IPS-18a (cell line): Measurements from ENCODE around the gene PCDH7.

Source experiments
- H3K27ac ChIP-seq: one replicate; pipeline ENCODE4 v1.5.1; 2013; ENCODE audit warnings: low read length
- H3K27me3 ChIP-seq: one replicate; pipeline ENCODE4 v1.6.1; 2013; ENCODE audit warnings: mild to moderate bottlenecking, low read length; ENCODE audit not compliant: control insufficient read depth, insufficient read depth
- H3K36me3 ChIP-seq: one replicate; pipeline ENCODE4 v1.6.1; 2013; ENCODE audit warnings: low read depth, low read length; ENCODE audit not compliant: control insufficient read depth
- H3K4me1 ChIP-seq: one replicate; pipeline ENCODE4 v1.6.1; 2013; ENCODE audit warnings: low read depth, low read length; ENCODE audit not compliant: control insufficient read depth
- H3K4me3 ChIP-seq: one replicate; pipeline ENCODE4 v1.5.1; 2013; ENCODE audit warnings: low read length
- H3K9ac ChIP-seq: one replicate; pipeline ENCODE4 v1.6.1; 2013; ENCODE audit warnings: mild to moderate bottlenecking, low read length, moderate library complexity
- H3K9me3 ChIP-seq: one replicate; pipeline ENCODE4 v1.6.1; 2013; ENCODE audit warnings: low read depth, low read length; ENCODE audit not compliant: control insufficient read depth

The PCDH7 gene

GRCh38 chr4:30765022-30765421 lies 44.9 kb downstream of the PCDH7 start:
- Histone ChIP-seq H3K4me1 (peaks cover 4% of the 10 kb centered on the region), H3K9me3 (no peaks in the 10 kb centered on the region), H3K4me3 (no peak overlapping the region), H3K27me3 (no peaks in the 10 kb centered on the region), H3K27ac (no peak overlapping the region), H3K36me3 (no peaks in the 10 kb centered on the region), H3K9ac (no peak overlapping the region)

- no peak overlapping the region for H3K4me3 ChIP-seq
- H3K4me1 ChIP-seq: peaks cover 4% of the 10 kb centered on the region
- no peak overlapping the region for H3K9ac ChIP-seq
- no peaks in the 10 kb centered on the region for H3K36me3 ChIP-seq
- no peaks in the 10 kb centered on the region for H3K27me3 ChIP-seq
- no peak overlapping the region for H3K27ac ChIP-seq
- no peaks in the 10 kb centered on the region for H3K9me3 ChIP-seq
Measured at GRCh38 chr4:30767147-30767845, 47.1 kb downstream of the PCDH7 start.

GRCh38 chr4:30768277-30768676 lies 48.1 kb downstream of the PCDH7 start:
- Histone ChIP-seq H3K27me3 (no peaks in the 10 kb centered on the region), H3K36me3 (no peaks in the 10 kb centered on the region), H3K4me1 (peaks cover 4% of the 10 kb centered on the region), H3K27ac (no peak overlapping the region), H3K9ac (no peak overlapping the region), H3K9me3 (no peaks in the 10 kb centered on the region), H3K4me3 (no peak overlapping the region)

- H3K27ac ChIP-seq: no peak overlapping the region
- H3K9me3 ChIP-seq: no peaks in the 10 kb centered on the region
- no peak overlapping the region for H3K9ac ChIP-seq
- peaks cover 4% of the 10 kb centered on the region for H3K4me1 ChIP-seq
- no peaks in the 10 kb centered on the region for H3K27me3 ChIP-seq
- H3K36me3 ChIP-seq: no peaks in the 10 kb centered on the region
- no peak overlapping the region for H3K4me3 ChIP-seq
Measured at GRCh38 chr4:30769093-30769492, 48.9 kb downstream of the PCDH7 start.

- Histone ChIP-seq H3K36me3 (no peaks in the 10 kb centered on the region), H3K27me3 (no peaks in the 10 kb centered on the region), H3K4me1 (peaks cover 4% of the 10 kb centered on the region), H3K27ac (no peak overlapping the region), H3K9me3 (no peaks in the 10 kb centered on the region), H3K9ac (no peak overlapping the region), H3K4me3 (no peak overlapping the region)
Measured at GRCh38 chr4:30770049-30770549, 49.9 kb downstream of the PCDH7 start.

GRCh38 chr4:30770812-30771211 lies 50.6 kb downstream of the PCDH7 start:
- Histone ChIP-seq H3K9ac (no peak overlapping the region), H3K9me3 (no peaks in the 10 kb centered on the region), H3K36me3 (no peaks in the 10 kb centered on the region), H3K4me1 (peaks cover 4% of the 10 kb centered on the region), H3K27me3 (no peaks in the 10 kb centered on the region), H3K27ac (no peak overlapping the region), H3K4me3 (no peak overlapping the region)

GRCh38 chr4:30776451-30776850 lies 56.3 kb downstream of the PCDH7 start:
- Histone ChIP-seq H3K36me3 (no peaks in the 10 kb centered on the region), H3K4me3 (no peak overlapping the region), H3K27me3 (no peaks in the 10 kb centered on the region), H3K4me1 (no peaks in the 10 kb centered on the region), H3K9me3 (no peaks in the 10 kb centered on the region), H3K27ac (no peak overlapping the region), H3K9ac (no peak overlapping the region)

- H3K27ac ChIP-seq: no peak overlapping the region
- no peaks in the 10 kb centered on the region for H3K27me3 ChIP-seq
- H3K9me3 ChIP-seq: no peaks in the 10 kb centered on the region
- H3K9ac ChIP-seq: no peak overlapping the region
- H3K36me3 ChIP-seq: no peaks in the 10 kb centered on the region
- no peaks in the 10 kb centered on the region for H3K4me1 ChIP-seq
- H3K4me3 ChIP-seq: no peak overlapping the region
Measured at GRCh38 chr4:30776921-30777415, 56.8 kb downstream of the PCDH7 start.
